Superior temporal gyrus (tissue), 1 donor: ENCODE data around the gene PITPNM1.
"Not testable (repeated sequence)": the region's sequence is repeated elsewhere in the genome, so short reads cannot be mapped to it uniquely, and the experiment has no call there.

Experiments
- DNase-seq: peaks from one replicate; pipeline ENCODE4 v3.0.0-alpha.2; 2016; ENCODE audit errors: extremely low spot score

The PITPNM1 gene

GRCh38 chr11:67466367-67466766, 38.8 kb downstream of the PITPNM1 start:
- DNase-seq, result no peak

GRCh38 chr11:67465530-67465929, 39.6 kb downstream of the PITPNM1 start:
- not testable (repeated sequence) for DNase-seq

DNA sequence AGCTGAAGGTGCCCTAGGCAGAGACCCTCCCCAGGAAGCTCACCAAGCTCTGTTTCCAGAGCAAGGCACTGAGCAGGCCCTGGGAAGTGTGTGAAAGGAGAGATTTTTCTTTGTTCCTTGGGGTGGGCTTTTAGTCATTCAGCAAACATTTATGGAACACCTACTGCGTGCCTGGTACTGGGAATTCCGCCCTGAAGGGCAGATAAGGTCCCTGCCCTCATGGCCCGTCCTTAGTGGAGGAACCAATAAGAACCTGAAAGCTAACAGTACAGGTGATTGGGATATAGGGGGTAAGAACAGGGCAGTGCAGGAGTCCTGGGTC, 40.0 kb downstream of the PITPNM1 start:
- no peak for DNase-seq

- peak; percentile 69 for DNase-seq
Measured at GRCh38 chr11:67464411-67465188, 40.6 kb downstream of the PITPNM1 start.

DNA sequence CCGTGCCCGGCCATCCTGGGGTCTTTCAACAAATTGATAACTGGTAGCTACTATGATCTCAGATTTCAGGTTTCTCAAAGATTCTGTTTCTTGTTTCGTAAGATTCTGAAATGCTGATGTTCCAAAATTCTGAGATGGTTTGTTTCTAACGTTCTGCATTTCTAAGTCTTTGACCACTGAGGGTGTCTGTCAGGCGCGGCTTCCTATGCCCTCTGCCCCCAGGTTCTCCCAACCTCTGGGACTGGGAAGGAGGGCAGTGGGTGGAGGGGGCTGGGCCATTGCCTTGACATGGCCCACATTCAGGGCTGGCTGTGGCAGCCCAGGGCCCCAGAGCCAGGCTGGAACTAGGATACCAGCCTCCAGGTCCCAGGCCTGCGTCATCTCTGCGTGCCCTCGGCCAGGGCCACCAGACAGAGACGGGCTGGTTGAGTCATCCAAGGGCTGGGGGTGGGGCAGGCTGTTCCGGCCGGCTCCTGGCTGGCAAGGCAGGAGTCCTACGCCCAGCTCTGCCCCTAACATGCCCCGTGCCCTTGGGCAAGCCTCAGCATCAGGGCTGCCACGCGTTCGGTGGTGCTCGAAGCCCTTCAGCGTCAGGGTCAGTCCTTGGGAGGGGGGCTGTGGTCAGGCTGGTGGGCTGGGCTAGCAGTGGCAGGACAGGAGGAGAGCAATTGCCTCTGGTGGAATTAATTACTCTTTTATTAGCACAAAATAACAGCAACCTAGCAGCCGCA, 41.3 kb downstream of the PITPNM1 start:
- no peak for DNase-seq

GRCh38 chr11:67463186-67463585, 42.0 kb downstream of the PITPNM1 start:
- DNase-seq, result no peak

DNA sequence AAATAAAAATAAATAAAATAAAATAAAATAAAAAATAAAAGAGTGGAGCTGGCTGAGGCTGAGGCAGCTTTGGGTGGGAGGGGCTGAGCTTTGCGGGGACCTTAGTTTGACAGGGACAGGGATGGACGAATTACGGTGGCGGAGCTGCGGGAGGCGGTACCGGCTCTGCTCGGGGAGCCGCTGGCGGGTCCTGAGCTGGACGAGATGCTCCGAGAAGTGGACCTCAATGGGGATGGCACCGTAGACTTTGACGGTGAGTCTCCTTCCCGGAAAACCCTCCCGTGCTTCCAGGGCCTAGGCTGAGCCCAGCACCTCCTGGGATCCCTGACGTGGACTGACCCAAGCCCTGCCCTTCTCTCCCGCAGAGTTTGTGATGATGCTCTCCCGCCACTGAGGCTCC, 46.9 kb downstream of the PITPNM1 start:
- no peak for DNase-seq

- DNase-seq, result no peak
Measured at GRCh38 chr11:67457453-67457852, 47.7 kb downstream of the PITPNM1 start.

GRCh38 chr11:67456068-67456705, 49.0 kb downstream of the PITPNM1 start:
- DNase-seq, result no peak

DNA sequence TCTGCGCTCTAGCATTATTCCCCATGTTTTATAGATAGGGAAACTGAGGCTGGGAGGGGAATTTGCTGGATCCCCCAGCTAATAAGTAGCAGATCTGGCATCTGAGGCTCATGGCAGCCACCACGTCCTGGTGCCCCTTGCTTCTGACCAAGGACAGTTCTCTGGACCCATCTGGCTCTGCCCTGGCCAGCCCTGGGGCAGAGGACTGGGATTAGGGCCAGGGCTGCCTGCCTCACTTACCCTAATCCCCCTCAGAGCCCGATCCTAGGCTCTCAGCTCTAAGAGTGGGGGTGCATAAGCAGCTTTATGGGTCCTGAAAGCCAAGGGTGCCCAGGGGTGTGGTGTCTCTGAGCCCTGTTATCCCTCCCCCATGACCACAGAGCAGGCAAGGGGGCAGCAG, 50.1 kb downstream of the PITPNM1 start, which contains the start of gene CABP4:
Gene CABP4, plus strand, starts transcription at position 301 of the 400 bp plus-strand sequence. Its CDS starts 70 bp downstream, at position 371.
- DNase-seq, result no peak

GRCh38 chr11:67453816-67454732, 51.1 kb downstream of the PITPNM1 start:
- DNase-seq, result no peak

- DNase-seq, result no peak
Measured at GRCh38 chr11:67452141-67452952, 52.8 kb downstream of the PITPNM1 start, which contains the start of gene GPR152. Gene GPR152 (minus strand): TSS chr11:67452729. CDS start chr11:67452724, 5 bp downstream.

DNA sequence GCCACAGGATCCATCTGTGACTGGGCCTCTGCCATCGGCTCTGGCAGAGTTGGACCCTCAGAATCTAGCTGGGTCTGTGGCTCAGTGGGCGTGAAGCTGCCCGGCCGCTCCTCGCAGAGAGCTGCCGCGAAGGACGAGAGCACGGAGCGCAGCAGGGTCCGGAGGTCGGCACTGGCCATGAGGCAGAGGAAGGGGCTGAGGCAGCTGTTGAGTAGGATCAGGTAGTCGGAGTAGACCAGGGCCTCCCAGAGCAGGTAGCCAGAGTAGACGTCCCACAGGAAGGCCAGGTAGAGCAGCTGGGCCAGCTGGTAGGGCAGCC, 53.5 kb downstream of the PITPNM1 start:
- no peak for DNase-seq

- DNase-seq, result no peak
Measured at GRCh38 chr11:67450796-67451657, 54.1 kb downstream of the PITPNM1 start.

GRCh38 chr11:67449116-67449844, 55.9 kb downstream of the PITPNM1 start:
- no peak for DNase-seq

DNA sequence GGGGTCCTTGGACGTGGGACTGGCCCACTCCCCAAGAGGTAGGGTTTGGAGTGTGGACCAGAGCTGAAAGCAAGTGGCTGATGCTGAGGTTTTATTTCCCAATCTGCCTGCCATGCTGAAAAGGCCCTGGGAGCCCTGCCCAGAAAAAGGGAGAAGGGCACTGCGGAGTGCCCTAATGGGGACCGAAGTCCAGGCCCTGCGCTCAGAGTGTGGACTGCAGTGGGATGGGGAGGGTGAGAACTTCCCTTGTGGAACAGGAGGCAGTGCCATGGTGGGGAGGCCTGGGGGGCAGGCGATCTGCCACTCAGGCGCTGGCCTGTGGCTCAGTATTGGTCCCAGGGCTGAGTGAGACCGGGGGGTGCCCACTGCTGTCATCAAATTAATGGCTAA, 56.9 kb downstream of the PITPNM1 start:
- no peak for DNase-seq

DNA sequence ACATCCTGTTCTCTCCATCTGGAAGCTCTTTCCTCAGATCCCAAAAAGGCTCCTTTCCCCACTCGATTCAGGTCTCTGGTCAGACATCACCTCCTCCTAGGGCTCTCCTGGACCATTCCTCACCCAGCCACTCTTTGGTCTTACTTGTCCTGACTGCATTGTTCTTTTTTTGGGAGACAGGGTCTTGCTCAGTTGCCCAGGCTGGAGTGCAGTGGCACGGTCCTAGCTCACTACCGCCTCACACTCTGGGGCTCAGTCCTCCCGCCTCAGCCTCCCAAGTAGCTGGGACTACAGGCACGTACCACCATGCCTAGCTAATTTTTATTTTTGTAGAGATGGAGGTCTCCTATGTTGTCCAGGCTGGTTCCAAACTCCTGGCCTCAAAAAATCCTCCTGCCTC, 59.6 kb downstream of the PITPNM1 start:
- DNase-seq, result no peak

DNA sequence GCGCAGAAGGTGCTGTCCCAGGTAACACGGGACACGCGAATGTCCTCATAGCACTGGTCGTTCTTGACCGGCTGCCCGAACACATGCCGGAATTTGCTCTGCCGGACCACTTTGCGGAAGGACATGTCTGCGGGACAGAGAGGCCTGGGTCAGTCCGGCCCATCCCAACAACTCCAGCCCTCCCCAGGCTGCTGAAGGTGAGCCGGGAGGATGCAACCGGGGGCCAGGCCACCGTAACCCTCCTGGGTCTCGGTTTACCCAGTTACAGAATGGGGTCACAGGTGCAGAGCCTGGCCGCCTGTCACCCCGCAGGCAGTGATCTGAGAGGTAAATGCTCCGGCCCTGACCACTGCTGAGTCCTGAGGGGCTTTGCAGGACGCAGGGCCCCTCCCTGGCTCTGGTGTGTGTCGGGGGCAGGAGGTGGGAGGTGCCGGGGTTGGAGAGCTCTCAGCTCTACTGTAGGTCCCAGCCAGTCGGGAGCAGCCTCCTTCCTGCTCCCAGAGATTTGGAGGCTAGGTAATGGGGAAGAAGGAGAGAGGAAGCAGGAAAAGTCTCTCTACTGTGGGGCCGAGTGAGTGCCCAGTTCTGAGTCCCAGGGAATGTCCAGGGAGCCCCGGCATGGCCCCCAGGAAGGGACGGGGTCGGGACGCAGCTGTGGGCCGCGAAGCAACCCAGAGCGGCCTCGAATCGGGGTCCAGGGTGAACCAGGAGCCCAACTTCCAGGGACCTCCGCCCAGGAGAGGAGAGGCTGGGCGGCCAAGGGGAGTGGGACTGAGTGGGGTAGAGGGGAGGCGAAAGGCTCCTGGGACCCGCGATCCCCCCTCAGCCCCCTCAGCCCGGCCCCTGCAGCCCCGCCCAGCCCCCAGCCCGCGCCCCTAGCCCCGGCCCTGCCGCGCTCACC, 62.4 kb downstream of the PITPNM1 start:
- no peak for DNase-seq
